Activated CD8-positive, alpha-beta T cell treated with anti-CD3 and anti-CD28 coated beads for 36 hours (primary cell): ENCODE measurements around the gene TBC1D16. TPM values are rescaled to one million over a fixed set of nuclear protein-coding genes. Genes with fewer than 3 reads are reported as not detected.

Experiments used
- ATAC-seq: fragments of 200-7000 bp; cut with Tn5 transposase; one replicate; pipeline ENCODE4 v1.10.0; 2021; ENCODE audit warnings: mild to moderate bottlenecking, moderate library complexity
- CTCF ChIA-PET: fragments of 350-600 bp; sonication (Branson Sonifier 250); formaldehyde crosslinking; loops from one replicate; lab custom pipeline; 2021; ENCODE audit warnings: antibody characterized with exemption; lab: Charles Lee
- POLR2A ChIA-PET: fragments of 350-600 bp; sonication (Branson Sonifier 250); formaldehyde crosslinking; loops from one replicate; lab custom pipeline; 2021; ENCODE audit warnings: antibody characterized with exemption; lab: Charles Lee
- DNase-seq: peaks from one replicate; pipeline ENCODE4 v3.0.0-alpha.2; 2020
- H3K27ac Mint-ChIP-seq: one replicate; pipeline ENCODE4 v1.8.0; 2021; ENCODE audit warnings: mild to moderate bottlenecking, mixed read lengths
- H3K27me3 Mint-ChIP-seq: one replicate; pipeline ENCODE4 v1.8.0; 2021; ENCODE audit warnings: mixed read lengths
- H3K36me3 Mint-ChIP-seq: one replicate; pipeline ENCODE4 v1.8.0; 2021; ENCODE audit warnings: low read depth, mixed read lengths
- H3K4me1 Mint-ChIP-seq: one replicate; pipeline ENCODE4 v1.8.0; 2021; ENCODE audit warnings: low read depth, mixed read lengths
- H3K4me3 Mint-ChIP-seq: one replicate; pipeline ENCODE4 v1.8.0; 2021; ENCODE audit warnings: mild to moderate bottlenecking, moderate library complexity, mixed read lengths
- H3K9me3 Mint-ChIP-seq: one replicate; pipeline ENCODE4 v1.8.0; 2021; ENCODE audit warnings: mixed read lengths
- intact Hi-C: fragments of 100-400 bp; cut with micrococcal nuclease; formaldehyde crosslinking; loops from one replicate; pipeline ENCODE4 v1.10.0; 2022
- total RNA-seq, 2 experiments: library from RNA; stranded (reverse); gene quantifications; one replicate each; pipeline ENCODE4 v1.2.3, GENCODE V29; 2021
- TF ChIP-seq, protein P1 (sequence below): fragments of 200-600 bp; IDR thresholded peaks from one replicate; pipeline ENCODE4 v1.8.0; 2022; ENCODE audit warnings: antibody characterized with exemption, mild to moderate bottlenecking

Gene TBC1D16
- total RNA-seq, 2 experiments from 2014 or later, result 9.6 to 12.0 TPM

DNA sequence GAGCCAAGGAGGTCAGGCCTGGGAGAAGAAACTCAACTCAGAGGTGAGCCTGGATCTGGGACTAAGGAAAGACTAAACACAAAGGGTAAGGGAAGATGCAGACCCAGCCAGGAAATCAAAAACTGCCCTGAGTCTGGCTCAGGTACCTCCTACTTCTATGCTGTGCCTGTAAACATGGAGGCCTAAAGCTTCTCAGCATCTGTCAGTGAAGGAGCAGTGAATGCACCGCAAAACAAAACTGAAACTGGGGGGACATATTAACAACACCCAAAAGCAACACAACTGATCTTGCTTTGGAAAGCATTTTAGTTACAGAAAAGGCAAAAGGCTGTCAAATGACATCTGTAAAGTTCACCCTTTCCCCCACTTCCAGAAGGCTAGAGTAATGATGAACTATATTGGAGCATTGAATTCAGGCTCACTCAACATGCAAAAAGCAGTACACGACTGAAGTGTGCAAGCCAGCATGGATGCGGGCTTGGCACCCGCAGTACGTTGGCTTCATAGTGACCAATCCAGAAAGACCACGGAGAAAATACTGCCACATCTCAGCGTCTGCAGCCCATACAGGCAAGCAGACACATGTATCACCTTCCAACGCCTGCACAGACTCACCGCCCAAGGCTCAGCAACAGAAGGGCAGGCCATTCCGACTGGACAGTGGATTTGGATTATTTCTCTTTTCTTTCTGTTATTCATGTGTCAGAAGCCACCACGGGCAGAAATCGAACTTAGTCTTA lies 3.8 kb downstream of the TBC1D16 start:
- DNase-seq, result no peak
- CTCF ChIA-PET, result interaction anchor here (1.0 kb wide), 1 partner anchor 24 kb away, joined by 4 read pairs; no protein-coding TSS in a partner anchor
- TF ChIP-seq, protein P1, sequence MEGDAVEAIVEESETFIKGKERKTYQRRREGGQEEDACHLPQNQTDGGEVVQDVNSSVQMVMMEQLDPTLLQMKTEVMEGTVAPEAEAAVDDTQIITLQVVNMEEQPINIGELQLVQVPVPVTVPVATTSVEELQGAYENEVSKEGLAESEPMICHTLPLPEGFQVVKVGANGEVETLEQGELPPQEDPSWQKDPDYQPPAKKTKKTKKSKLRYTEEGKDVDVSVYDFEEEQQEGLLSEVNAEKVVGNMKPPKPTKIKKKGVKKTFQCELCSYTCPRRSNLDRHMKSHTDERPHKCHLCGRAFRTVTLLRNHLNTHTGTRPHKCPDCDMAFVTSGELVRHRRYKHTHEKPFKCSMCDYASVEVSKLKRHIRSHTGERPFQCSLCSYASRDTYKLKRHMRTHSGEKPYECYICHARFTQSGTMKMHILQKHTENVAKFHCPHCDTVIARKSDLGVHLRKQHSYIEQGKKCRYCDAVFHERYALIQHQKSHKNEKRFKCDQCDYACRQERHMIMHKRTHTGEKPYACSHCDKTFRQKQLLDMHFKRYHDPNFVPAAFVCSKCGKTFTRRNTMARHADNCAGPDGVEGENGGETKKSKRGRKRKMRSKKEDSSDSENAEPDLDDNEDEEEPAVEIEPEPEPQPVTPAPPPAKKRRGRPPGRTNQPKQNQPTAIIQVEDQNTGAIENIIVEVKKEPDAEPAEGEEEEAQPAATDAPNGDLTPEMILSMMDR, result no peak

DNA sequence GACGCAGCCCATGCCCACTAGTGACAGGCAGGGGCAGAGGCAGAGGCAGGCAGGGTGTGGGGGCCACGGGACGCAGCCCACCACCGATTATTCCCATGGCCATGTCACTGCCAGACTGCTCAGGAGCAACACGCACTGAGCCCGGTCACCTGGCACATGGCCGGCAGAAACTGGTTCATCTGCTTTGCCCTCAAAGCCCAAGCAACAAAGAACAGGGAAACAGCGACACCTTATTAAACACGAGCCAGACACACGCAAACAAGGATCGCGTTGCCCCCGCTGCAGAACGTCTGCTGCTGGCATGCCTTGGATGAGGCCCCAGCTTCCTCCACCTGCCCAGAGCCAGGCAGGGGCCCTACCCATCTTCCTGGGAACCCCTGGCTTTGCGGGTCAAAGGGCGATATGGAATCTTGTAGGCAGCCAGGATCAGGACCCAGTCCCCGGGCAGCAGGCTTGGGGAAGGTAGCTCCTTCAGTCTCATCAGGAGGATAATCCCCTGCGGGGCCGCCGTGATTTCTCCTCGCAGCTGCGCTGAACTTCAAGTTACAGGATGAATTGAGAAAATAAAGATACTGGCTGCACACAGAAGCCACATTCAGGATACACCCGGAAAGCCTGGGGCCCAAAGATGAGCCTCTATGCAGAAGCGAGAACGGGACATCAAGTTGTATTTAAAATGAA lies 4.8 kb downstream of the TBC1D16 start:
- Mint-ChIP-seq H3K9me3 (no peaks in the 10 kb centered on the region), H3K4me1 (peaks cover 8% of the 10 kb centered on the region), H3K27ac (no peak overlapping the region), H3K4me3 (no peak overlapping the region), H3K36me3 (no peaks in the 10 kb centered on the region), H3K27me3 (peaks cover 5% of the 10 kb centered on the region)
- intact Hi-C loops, result no loop called here
- ATAC-seq, result no peak
- ChIA-PET POLR2A (no interaction called here), CTCF (interaction anchor here (6.0 kb wide), 1 partner anchor 22 kb away, joined by 25 read pairs; no protein-coding TSS in a partner anchor)
- TF ChIP-seq, protein P1, result no peak
- DNase-seq, result no peak

More for the DNA sequence above, 3.8 kb downstream of the TBC1D16 start:
- no peak overlapping the region for H3K27ac Mint-ChIP-seq
- intact Hi-C loops, result no loop called here
- H3K4me3 Mint-ChIP-seq, result no peak overlapping the region
- H3K36me3 Mint-ChIP-seq, result no peaks in the 10 kb centered on the region
- H3K27me3 Mint-ChIP-seq, result peaks cover 5% of the 10 kb centered on the region
- H3K9me3 Mint-ChIP-seq, result no peaks in the 10 kb centered on the region
- ATAC-seq, result no peak
- peaks cover 8% of the 10 kb centered on the region for H3K4me1 Mint-ChIP-seq
- POLR2A ChIA-PET, result no interaction called here

DNA sequence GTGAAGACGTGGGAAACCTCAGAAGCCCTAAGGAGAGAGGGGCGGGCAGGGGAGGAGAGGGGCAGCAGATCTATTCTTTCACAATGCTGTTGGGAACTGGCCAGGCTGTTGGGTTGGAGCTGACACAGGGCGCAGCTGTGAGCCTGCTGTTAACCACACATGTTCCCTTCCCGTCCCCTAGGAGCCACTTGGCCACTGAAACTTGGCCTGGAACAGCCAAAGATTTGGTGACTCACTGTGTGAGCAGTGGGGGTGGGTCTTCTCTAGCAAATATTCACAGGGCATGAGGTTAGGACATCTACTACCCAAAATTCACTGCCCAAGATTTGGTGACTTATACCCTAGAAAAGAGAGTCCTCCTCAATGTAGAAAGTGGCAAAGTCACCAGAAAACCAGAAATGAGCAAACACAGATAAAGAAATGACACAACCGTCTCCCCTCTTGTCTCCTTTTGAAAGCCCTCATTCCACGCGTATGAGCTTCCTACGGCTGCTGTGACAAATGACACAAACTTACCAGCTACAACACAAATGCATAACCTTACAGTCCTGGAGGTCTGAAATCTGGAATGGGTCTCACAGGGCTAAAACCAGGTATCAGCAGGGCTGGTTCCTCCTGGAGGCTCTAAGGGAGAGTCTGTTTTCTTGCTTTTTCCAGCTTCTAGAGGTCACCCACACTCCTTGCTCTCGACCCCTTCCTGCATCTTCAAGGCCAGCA lies 6.3 kb downstream of the TBC1D16 start:
- ATAC-seq (no peak), DNase-seq (no peak)
- ChIA-PET POLR2A (no interaction called here), CTCF (interaction anchor here (6.0 kb wide), 1 partner anchor 21 kb away, joined by 25 read pairs; no protein-coding TSS in a partner anchor)
- H3K27ac Mint-ChIP-seq, result no peak overlapping the region
- TF ChIP-seq, protein P1, result no peak
- intact Hi-C loops, result no loop called here
- no peaks in the 10 kb centered on the region for H3K9me3 Mint-ChIP-seq
- H3K36me3 Mint-ChIP-seq, result no peaks in the 10 kb centered on the region
- no peaks in the 10 kb centered on the region for H3K4me1 Mint-ChIP-seq
- no peak overlapping the region for H3K4me3 Mint-ChIP-seq
- H3K27me3 Mint-ChIP-seq, result peaks cover 1% of the 10 kb centered on the region

DNA sequence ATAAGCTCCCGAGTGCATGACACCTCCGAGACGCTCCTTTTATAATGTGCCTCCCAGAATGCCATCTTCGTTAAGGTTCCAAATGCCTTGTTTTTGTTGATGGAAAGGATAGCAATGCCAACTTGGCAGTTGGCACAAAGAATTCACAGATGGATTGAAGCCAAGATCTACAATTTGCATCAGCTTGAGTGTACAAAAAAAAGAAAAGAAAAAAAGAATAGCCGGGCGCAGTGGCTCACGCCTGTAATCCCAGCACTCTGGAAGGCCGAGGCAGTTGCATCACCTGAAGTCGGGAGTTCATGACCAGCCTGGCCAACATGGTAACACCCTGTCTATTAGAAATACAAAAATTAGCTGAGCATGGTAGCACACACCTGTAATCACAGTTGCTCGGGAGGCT lies 7.6 kb downstream of the TBC1D16 start:
- intact Hi-C loops, result no loop called here
- POLR2A ChIA-PET, result interaction anchor here (2.0 kb wide), 1 partner anchor 13 kb away, joined by 5 read pairs; no protein-coding TSS in a partner anchor
- Mint-ChIP-seq H3K27ac (no peak overlapping the region), H3K27me3 (no peaks in the 10 kb centered on the region), H3K4me1 (no peaks in the 10 kb centered on the region), H3K9me3 (no peaks in the 10 kb centered on the region), H3K36me3 (no peaks in the 10 kb centered on the region), H3K4me3 (no peak overlapping the region)
- DNase-seq (no peak), ATAC-seq (no peak)
- CTCF ChIA-PET, result interaction anchor here (1.8 to 6.0 kb wide), 3 partner anchors 19 to 54 kb away, joined by 5 to 25 read pairs (median 5); no protein-coding TSS in a partner anchor
- TF ChIP-seq, protein P1, result no peak
